GM23248 (cell line): ENCODE results near the gene ZNF827. TPM values are rescaled to one million over a fixed set of nuclear protein-coding genes. Genes with fewer than 3 reads are reported as not detected.

Source experiments
- DNase-seq: peaks from one replicate; pipeline ENCODE4 v3.0.0-alpha.2; 2015
- H2AFZ ChIP-seq: fragments of 200-600 bp; sonication (generic); 2 replicates; pipeline ENCODE4 v1.6.1; 2016; ENCODE audit warnings: antibody characterized with exemption
- H3F3A ChIP-seq: fragments of 200-600 bp; sonication (generic); 2 replicates; pipeline ENCODE4 v1.6.1; 2016; ENCODE audit warnings: mild to moderate bottlenecking, antibody characterized with exemption, mixed run types; ENCODE audit not compliant: insufficient read depth
- H3K27ac ChIP-seq: fragments of 200-600 bp; sonication (generic); 2 replicates; pipeline ENCODE4 v1.5.1; 2016; ENCODE audit warnings: mild to moderate bottlenecking
- H3K27me3 ChIP-seq: fragments of 200-600 bp; sonication (generic); replicated peaks from 2 replicates; pipeline ENCODE4 v1.6.1; 2016; ENCODE audit warnings: mild to moderate bottlenecking; ENCODE audit not compliant: insufficient read depth
- H3K36me3 ChIP-seq: fragments of 200-600 bp; sonication (generic); 2 replicates; pipeline ENCODE4 v1.6.1; 2016; ENCODE audit warnings: low read depth, mild to moderate bottlenecking
- H3K4me1 ChIP-seq: fragments of 200-600 bp; sonication (generic); 2 replicates; pipeline ENCODE4 v1.6.1; 2016; ENCODE audit warnings: mild to moderate bottlenecking; ENCODE audit not compliant: insufficient read depth
- H3K4me2 ChIP-seq: fragments of 200-600 bp; sonication (generic); one replicate; pipeline ENCODE4 v1.6.1; 2016; ENCODE audit warnings: mild to moderate bottlenecking; ENCODE audit not compliant: unreplicated experiment
- H3K4me3 ChIP-seq: fragments of 200-600 bp; sonication (generic); 2 replicates; pipeline ENCODE4 v1.5.1; 2016; ENCODE audit warnings: mild to moderate bottlenecking
- H3K79me2 ChIP-seq: fragments of 200-600 bp; sonication (generic); 2 replicates; pipeline ENCODE4 v1.6.1; 2016; ENCODE audit warnings: mild to moderate bottlenecking; ENCODE audit not compliant: insufficient read depth
- H3K9ac ChIP-seq: fragments of 200-600 bp; sonication (generic); 2 replicates; pipeline ENCODE4 v1.6.1; 2016; ENCODE audit warnings: mild to moderate bottlenecking
- H3K9me2 ChIP-seq: fragments of 200-600 bp; sonication (generic); 2 replicates; pipeline ENCODE4 v1.6.1; 2016; ENCODE audit warnings: mixed run types, mild to moderate bottlenecking, moderate library complexity; ENCODE audit not compliant: insufficient read depth
- H3K9me3 ChIP-seq: fragments of 200-600 bp; sonication (generic); one replicate; pipeline ENCODE4 v1.6.1; 2017; ENCODE audit warnings: low read depth
- H4K20me1 ChIP-seq: fragments of 200-600 bp; sonication (generic); 2 replicates; pipeline ENCODE4 v1.6.0; 2016; ENCODE audit not compliant: insufficient read depth
- EZH2 ChIP-seq: fragments of 200-600 bp; sonication (generic); IDR thresholded peaks from 2 replicates; pipeline ENCODE4 v1.6.1; 2018; ENCODE audit warnings: antibody characterized with exemption, mild to moderate bottlenecking; ENCODE audit not compliant: insufficient read depth, poor library complexity, severe bottlenecking
- EZH2phosphoT487 ChIP-seq: fragments of 200-600 bp; sonication (generic); IDR thresholded peaks from 2 replicates; pipeline ENCODE4 v1.6.1; 2018; ENCODE audit warnings: antibody characterized with exemption, moderate library complexity, mild to moderate bottlenecking, low read depth; ENCODE audit not compliant: insufficient read depth
- WGBS, 2 experiments: methylation state at CpG; one replicate each; pipeline ENCODE4 v1.1.6; 2015 to 2017; ENCODE audit warnings: low lambda C conversion rate in 2 of 2, low coverage in 1 of 2; ENCODE audit errors: missing lambda C conversion rate in 2 of 2; 5-methylcytosine and 5-hydroxymethylcytosine counted together
- in situ Hi-C: fragments of 300-500 bp; cut with MboI; formaldehyde crosslinking; loops from 2 replicates; pipeline ENCODE4 v1.15.0; 2020
- polyA plus RNA-seq: library from polyadenylated mRNA; unstranded; fragments of >200 nt; fragmentation: Nextera tagmentation; extraction: Ambion mirVana; gene quantifications from 2 replicates; pipeline ENCODE4 v1.2.1, GENCODE V29; 2016
- total RNA-seq: library from RNA; depleted of rRNA; stranded (reverse); fragments of >200 nt; shearing (Covaris generic); gene quantifications from 2 replicates; pipeline ENCODE4 v1.2.3, GENCODE V29; 2014

Gene ZNF827
- total and polyA plus RNA-seq, 2 experiments from 2014 or later: 5.0 to 10.1 TPM

DNA sequence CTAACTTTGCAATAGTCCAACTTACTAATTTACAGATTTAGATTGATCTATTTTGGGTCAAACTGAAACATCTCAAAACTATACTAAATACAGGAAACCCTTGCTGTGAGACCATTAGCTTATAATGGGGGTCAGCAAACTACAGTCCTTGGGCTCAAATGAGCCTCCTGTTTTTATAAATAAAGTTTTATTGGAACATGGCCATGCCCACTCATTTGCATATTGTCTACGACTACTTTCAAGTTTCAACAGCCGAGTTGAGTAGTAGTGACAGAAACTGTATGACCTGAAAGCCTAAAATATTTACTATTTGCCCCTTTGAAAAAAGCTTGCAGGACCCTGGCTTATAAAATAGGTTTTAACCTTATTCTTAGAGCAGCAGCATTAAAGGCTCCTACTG is 166.3 kb downstream of the ZNF827 start:
- Histone ChIP-seq H3F3A (no peaks in the 10 kb centered on the region), H3K9me2 (no peaks in the 10 kb centered on the region), H3K79me2 (no peaks in the 10 kb centered on the region), H3K4me3 (no peak overlapping the region), H3K27me3 (no peaks in the 10 kb centered on the region), H3K36me3 (peaks cover 18% of the 10 kb centered on the region; the same call in 1 of the 2 replicates), H3K27ac (no peak overlapping the region), H3K9ac (no peak overlapping the region), H3K9me3 (no peaks in the 10 kb centered on the region), H2AFZ (no peak overlapping the region), H3K4me1 (no peaks in the 10 kb centered on the region), H4K20me1 (no peaks in the 10 kb centered on the region), H3K4me2 (no peak overlapping the region)
- TF ChIP-seq EZH2 (no peak), EZH2phosphoT487 (no peak)
- DNase-seq: no peak
- in situ Hi-C loops: no loop called here
- 98 to 99% methylated on average over 2 of the region's 2 CpGs for WGBS, 2 experiments

DNA sequence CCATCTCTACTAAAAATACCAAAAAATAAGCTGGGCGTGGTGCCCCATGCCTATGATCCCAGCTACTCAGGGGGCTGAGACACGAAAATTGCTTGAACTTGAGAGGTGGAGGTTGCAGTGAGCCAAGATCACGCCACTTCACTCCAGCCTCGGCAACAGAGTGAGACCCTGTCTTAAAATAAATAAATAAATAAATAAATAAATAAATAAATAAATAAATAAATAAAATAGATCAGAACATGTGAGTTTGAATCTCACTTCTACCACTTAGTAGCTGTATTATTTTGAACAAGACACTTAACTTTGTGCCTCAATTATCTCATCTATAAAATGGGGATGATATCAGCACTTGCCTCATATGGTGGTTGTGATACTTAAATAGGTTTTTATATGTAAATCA is 168.5 kb downstream of the ZNF827 start:
- no peak overlapping the region for H2AFZ ChIP-seq
- TF ChIP-seq EZH2phosphoT487 (no peak), EZH2 (no peak)
- H3K9ac ChIP-seq: no peak overlapping the region
- H3K4me1 ChIP-seq: no peaks in the 10 kb centered on the region
- H3K79me2 ChIP-seq: no peaks in the 10 kb centered on the region
- no peaks in the 10 kb centered on the region for H4K20me1 ChIP-seq
- H3K4me2 ChIP-seq: no peak overlapping the region
- H3K9me2 ChIP-seq: no peaks in the 10 kb centered on the region
- peaks cover 19% of the 10 kb centered on the region; the same call in 1 of the 2 replicates for H3K36me3 ChIP-seq
- no peak overlapping the region for H3K4me3 ChIP-seq
- 94 to 96% methylated on average over 4 of the region's 4 CpGs for WGBS, 2 experiments
- in situ Hi-C loops: no loop called here
- no peak for DNase-seq
- no peak overlapping the region for H3K27ac ChIP-seq
- no peaks in the 10 kb centered on the region for H3F3A ChIP-seq
- H3K27me3 ChIP-seq: no peaks in the 10 kb centered on the region
- no peaks in the 10 kb centered on the region for H3K9me3 ChIP-seq

DNA sequence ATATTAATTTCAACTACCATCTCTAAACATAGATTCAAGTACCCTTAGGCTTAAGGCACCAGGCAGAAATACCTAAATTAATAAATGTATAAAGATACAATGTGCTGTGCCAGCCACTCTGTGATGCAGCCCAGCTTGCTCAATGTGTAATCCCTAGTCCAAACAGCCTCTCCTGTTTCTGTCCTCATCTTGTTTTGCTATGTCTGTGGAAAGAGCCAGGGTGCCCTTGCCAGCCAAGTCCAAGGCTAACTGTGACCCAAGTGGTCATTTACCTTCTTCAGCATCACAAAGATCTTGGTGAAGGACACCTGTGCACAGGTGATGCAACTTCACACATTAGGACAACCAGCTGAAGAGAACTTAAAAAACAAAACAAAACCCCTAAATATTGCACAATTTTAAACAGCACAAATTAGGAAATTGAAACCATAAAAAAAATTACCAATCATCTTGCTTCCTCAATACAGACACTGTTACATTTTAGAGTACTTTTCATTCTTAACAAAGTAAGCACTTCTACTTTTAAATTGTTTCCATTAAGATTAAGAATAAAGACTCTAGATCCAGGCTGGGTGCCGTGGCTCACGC is 169.1 kb downstream of the ZNF827 start:
- Histone ChIP-seq H3K4me2 (no peak overlapping the region), H3K4me3 (no peak overlapping the region), H3K27ac (no peak overlapping the region), H3F3A (no peaks in the 10 kb centered on the region), H4K20me1 (no peaks in the 10 kb centered on the region), H3K27me3 (no peaks in the 10 kb centered on the region), H3K4me1 (no peaks in the 10 kb centered on the region), H3K36me3 (peaks cover 23% of the 10 kb centered on the region; the same call in 1 of the 2 replicates), H3K9ac (no peak overlapping the region), H3K9me2 (no peaks in the 10 kb centered on the region), H3K9me3 (no peaks in the 10 kb centered on the region), H3K79me2 (no peaks in the 10 kb centered on the region), H2AFZ (no peak overlapping the region)
- in situ Hi-C loops: no loop called here
- no peak for TF ChIP-seq EZH2
- TF ChIP-seq EZH2phosphoT487: no peak
- DNase-seq: no peak
- WGBS, 2 experiments: 79 to 80% methylated on average over 2 of the region's 2 CpGs

DNA sequence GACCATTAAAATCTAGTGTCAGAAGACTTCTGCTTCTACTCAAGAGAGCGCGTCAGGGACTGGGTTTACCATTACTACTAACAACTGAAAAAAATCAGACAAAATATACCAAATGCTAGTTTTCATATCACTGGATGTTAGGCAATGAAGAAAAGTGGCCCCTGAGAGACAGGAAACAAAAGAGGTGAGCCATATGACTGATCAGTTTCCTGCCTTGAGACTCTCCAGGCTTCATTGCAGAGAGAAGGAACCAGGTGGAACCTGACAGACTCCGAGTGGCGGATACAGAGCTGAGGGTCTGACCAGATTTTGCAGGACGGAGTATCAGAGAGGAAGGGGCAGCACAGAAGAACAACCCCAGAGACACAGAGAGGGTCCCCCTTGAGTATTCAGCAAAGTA is 172.3 kb downstream of the ZNF827 start:
- Histone ChIP-seq H3K9ac (no peak overlapping the region), H3K4me1 (no peaks in the 10 kb centered on the region), H3K27ac (no peak overlapping the region), H3K9me3 (no peaks in the 10 kb centered on the region), H3K9me2 (no peaks in the 10 kb centered on the region), H4K20me1 (no peaks in the 10 kb centered on the region), H3K4me2 (no peak overlapping the region), H3K4me3 (no peak overlapping the region), H3K79me2 (no peaks in the 10 kb centered on the region), H2AFZ (no peak overlapping the region), H3K27me3 (no peaks in the 10 kb centered on the region), H3F3A (no peaks in the 10 kb centered on the region), H3K36me3 (peaks cover 25% of the 10 kb centered on the region; the same call in 1 of the 2 replicates)
- 97 to 98% methylated on average over 5 of the region's 5 CpGs for WGBS, 2 experiments
- no peak for DNase-seq
- TF ChIP-seq EZH2 (no peak), EZH2phosphoT487 (no peak)
- in situ Hi-C loops: no loop called here
